Neural progenitor cell (in vitro differentiated cells): Measurements from ENCODE around the gene RAB34.

Experiments used
- EZH2 ChIP-seq: fragments of 200-600 bp; sonication (generic); IDR thresholded peaks from 2 replicates; pipeline ENCODE4 v1.6.1; 2017; ENCODE audit warnings: antibody characterized with exemption, mild to moderate bottlenecking, moderate library complexity
- TF ChIP-seq, protein P1 (sequence below): fragments of 200-600 bp; sonication (generic); IDR thresholded peaks from 2 replicates; pipeline ENCODE4 v1.5.1; 2017; ENCODE audit warnings: antibody characterized with exemption, mild to moderate bottlenecking

GRCh38 chr17:28688481-28688880 is 29.2 kb downstream of the RAB34 start:
- TF ChIP-seq, protein P1, sequence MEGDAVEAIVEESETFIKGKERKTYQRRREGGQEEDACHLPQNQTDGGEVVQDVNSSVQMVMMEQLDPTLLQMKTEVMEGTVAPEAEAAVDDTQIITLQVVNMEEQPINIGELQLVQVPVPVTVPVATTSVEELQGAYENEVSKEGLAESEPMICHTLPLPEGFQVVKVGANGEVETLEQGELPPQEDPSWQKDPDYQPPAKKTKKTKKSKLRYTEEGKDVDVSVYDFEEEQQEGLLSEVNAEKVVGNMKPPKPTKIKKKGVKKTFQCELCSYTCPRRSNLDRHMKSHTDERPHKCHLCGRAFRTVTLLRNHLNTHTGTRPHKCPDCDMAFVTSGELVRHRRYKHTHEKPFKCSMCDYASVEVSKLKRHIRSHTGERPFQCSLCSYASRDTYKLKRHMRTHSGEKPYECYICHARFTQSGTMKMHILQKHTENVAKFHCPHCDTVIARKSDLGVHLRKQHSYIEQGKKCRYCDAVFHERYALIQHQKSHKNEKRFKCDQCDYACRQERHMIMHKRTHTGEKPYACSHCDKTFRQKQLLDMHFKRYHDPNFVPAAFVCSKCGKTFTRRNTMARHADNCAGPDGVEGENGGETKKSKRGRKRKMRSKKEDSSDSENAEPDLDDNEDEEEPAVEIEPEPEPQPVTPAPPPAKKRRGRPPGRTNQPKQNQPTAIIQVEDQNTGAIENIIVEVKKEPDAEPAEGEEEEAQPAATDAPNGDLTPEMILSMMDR: no peak
- no peak for TF ChIP-seq EZH2
